Midbrain (tissue), 1 donor: ENCODE data around the gene N4BP2L2.
A peak's percentile ranks its signal among the peaks of the same experiment; 100 is the strongest.

ENCODE experiments used
- DNase-seq: peaks from one replicate; lab custom pipeline; 2025; lab: John Stamatoyannopoulos, UW

The N4BP2L2 gene

GRCh38 chr13:32530841-32531253, 7.7 kb downstream of the N4BP2L2 start:
- DNase-seq = peak; percentile 37

- DNase-seq = no peak
Observed at GRCh38 chr13:32528358-32528757, 10.2 kb downstream of the N4BP2L2 start.

- DNase-seq = no peak
Observed at GRCh38 chr13:32527151-32527550, 11.4 kb downstream of the N4BP2L2 start.

- DNase-seq = no peak
Observed at GRCh38 chr13:32525766-32526165, 12.8 kb downstream of the N4BP2L2 start.

DNA sequence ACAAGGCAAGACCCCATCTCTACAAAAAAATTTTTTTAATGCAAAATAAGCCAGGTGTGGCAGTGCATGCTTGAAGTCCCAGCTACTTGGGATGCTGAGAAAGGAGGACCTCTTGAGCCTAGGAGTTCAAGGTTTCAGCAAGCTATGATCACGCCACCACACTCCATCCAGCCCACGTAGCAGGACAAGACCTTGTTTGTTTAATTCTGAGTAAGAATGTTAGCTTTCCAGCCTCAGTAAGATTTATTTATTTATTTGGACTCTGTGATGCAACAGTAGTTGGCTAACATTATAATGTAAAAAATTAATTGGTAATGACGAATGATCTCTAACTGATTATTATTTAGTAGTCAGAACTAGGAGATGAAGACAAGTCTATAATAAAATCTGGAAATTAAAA, 23.3 kb downstream of the N4BP2L2 start:
- DNase-seq = no peak

- no peak for DNase-seq
Observed at GRCh38 chr13:32511482-32511881, 27.1 kb downstream of the N4BP2L2 start.

GRCh38 chr13:32504876-32505275, 33.7 kb downstream of the N4BP2L2 start:
- no peak for DNase-seq

DNA sequence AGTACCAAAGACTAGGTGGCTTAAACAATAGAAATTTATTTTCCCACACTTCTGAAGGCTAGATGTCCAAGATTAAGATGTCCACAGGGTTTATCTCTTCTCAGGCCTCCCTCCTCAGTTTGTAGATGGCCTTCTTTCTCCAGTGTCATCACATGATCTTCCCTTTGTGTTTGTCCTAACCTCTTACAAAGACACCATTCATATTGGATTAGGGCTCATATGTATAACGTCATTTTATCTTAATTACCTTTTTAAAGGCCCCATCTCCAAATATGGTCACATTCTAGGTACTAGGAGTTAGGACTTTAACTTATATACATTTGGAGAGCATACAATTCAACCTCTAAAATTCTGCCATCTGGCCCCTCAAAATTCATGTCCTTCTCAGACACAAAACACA, 34.3 kb downstream of the N4BP2L2 start:
- DNase-seq = no peak

DNA sequence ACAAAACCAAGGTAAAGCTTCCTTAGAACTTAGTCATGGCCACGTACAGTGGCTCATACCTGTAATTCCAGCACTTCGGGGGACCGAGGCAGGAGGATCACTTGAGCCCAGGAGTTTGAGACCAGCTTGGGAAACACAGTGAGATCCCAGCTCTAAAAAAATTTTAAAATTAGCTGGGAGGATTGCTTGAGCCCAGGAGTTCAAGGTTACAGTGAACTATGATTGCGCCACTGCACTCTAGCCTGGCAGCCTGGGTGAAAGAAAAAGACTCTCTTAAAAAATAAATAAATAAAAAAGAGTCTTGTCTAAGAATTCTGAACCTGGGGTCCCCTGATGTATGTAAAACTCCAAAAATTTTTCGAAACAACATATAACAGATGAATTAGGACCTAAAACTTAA, 34.9 kb downstream of the N4BP2L2 start:
- no peak for DNase-seq

DNA sequence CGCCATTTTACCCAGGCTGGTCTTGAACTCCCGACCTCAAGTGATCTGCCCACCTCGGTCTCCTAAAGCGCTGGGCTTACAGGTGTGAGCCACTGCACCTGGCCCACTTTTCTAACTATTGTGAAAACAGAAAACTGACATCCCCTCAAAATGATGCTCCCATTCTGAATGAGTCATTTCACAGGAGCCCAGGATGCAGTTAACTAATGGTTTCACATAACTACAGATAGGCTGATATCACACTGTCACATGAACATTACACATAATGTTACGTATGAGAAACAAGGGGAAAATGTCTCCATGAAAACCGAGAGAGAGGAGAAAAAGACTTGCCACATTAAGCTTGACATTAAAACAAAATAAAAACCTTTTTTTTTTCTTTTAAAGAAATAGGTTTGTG, 37.5 kb downstream of the N4BP2L2 start:
- no peak for DNase-seq

GRCh38 chr13:32499538-32500210, 38.9 kb downstream of the N4BP2L2 start:
- no peak for DNase-seq

GRCh38 chr13:32497589-32497988, 41.0 kb downstream of the N4BP2L2 start:
- DNase-seq = no peak

DNA sequence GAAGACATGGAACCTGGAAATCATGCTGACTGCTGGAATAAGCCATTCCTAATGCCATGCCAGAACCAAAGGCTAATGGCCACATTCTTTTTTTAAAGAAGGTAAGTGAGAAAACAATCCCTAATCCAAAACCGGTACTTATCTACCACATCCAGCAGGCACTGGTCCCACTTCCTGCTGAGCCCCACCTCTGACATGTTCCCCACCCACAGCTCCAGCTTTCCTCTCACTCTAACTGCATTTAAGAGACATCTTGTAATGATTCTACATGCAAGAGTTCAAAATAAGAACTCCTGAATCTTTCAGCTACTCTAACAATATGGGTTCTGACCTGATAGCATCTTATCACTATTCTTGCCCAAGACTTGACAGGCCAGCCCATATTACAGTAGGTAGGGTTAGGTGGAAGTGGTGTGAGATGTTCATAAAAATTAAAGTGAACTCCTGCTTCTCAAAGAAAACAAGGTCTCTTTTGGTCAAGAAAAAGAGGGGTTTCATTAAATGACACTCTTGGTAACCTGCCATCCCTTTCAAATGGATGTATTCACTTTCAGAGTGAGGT, 41.9 kb downstream of the N4BP2L2 start:
- DNase-seq = no peak

DNA sequence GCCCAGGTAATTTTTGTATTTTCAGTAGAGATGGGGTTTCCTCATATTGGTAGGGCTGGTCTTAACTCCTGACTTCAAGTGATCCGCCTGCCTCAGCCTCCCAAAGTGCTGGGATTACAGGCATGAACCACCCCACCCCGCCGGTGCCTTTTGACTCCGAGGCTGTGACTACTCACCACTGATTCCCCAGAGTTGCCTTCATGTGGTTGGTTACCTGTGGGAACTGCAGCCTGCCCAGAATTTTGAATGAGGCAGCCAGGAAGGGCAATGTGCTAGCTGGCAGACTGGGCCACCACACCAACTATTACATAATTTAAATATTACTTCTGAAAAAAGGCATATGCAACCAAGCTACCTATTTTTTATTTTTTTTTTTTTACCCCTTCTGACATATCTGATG, 42.8 kb downstream of the N4BP2L2 start:
- DNase-seq = no peak

DNA sequence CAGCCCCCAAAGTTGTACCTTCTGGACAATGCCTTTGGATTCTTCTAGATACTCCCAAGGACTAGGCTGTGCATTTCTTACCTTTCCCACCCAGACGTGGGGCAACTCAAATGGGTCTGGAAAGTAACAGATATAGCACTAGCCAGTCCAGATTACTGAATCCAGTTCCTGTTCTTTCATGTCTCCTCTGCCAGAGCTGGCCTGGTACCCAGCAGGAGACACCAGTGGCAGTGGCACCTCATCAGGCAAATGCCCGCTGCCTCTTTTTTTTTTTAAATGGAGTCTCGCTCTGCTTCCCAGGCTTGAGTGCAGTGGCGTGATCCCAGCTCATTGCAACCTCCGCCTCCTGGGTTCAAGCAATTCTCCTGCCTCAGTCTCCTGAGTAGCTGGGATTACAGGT, 43.2 kb downstream of the N4BP2L2 start:
- DNase-seq = no peak

GRCh38 chr13:32491028-32491427, 47.6 kb downstream of the N4BP2L2 start:
- no peak for DNase-seq

DNA sequence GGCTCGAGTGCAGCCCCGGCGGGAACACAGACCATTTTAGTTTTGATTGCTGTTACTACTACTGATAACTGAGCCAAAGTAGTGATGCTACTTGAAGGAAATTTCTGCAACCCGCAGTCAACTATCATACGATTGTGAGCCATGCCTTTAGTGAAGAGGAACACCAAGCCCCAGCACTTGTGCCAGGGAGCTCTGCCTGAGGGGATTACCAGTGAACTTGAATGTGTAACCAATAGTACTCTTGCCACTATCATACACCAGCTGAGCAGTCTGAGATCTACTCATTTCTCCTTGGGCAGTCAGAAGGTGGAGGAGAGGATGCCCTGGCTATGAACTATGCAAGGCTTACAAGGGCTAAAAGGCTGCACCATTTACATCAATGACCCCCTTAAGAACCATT, 61.7 kb downstream of the N4BP2L2 start:
- DNase-seq = no peak

- DNase-seq = no peak
Observed at GRCh38 chr13:32476021-32476731, 62.4 kb downstream of the N4BP2L2 start.

DNA sequence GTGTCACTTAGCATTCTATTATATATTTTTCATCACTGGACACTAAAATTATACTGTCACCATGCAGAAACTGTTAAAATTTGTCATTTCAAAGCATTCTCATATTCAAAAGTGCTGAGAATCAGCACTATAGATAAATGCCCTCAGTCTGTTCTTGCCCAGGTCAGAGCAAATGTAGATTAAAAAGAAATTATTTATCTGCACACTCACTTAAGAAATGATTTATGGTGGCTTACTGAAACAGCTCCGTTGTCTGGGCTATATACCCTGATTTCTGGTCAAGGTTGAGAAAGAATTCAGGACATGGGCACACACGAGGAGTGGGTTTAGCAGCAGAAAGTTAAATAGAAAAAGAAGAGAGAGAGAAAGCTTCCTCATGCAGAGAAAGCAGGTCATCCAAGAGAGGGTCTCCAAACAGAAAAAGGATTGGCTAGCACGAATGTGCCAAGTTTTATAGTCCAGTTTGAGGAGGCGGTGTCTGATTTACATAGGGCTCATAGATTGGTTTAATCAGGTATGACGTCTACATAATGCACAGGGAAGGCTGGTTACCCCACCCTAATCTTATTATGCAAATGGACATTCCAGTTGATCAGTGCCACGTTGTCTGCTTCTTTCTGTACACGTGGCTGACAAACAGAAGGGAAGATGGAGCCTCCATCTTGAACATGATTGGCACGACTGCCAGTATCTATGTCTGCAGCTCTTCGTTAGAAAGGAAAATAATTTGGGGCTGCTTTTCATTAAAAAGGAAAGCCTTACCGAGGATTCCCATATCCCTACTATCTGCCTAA, 63.4 kb downstream of the N4BP2L2 start:
- no peak for DNase-seq

DNA sequence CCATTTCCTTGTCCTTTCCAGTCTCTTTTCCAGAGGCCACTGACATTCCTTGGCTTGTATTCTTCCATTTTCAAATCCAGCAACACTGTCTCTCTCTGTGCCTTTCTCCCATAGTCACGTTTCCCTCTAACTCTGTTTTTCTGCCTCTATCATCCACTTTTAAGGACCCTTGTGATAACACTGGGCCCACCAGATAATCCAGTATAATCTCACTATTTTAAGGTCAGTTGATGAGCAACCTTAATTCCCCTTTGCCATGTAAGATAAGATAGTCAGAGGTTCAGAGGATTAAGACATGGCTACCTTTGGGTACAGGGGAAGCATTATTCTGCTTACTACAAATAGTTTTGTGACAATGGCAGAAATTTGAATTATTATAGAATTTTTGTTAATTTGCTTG, 64.9 kb downstream of the N4BP2L2 start:
- no peak for DNase-seq

DNA sequence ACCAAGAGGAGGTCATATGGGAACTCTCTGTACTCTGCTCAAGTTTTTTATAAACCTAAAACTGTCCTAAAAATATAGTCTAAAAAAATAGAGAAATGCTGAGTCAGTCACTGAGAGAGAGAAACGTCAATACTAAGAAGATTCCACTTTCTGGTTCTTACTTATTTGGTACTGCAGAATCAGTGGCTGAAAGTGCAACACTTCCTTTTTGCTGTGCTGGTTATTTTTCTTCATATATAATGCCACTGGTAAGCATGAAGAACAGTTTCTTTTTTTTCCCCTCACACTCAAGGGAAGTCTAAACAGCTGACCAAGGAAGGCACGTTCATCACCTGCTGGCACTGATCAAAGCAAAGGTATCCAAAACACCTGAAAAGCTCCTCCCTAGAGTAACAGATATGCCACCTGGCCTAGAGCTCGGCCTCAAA, 66.4 kb downstream of the N4BP2L2 start:
- no peak for DNase-seq

DNA sequence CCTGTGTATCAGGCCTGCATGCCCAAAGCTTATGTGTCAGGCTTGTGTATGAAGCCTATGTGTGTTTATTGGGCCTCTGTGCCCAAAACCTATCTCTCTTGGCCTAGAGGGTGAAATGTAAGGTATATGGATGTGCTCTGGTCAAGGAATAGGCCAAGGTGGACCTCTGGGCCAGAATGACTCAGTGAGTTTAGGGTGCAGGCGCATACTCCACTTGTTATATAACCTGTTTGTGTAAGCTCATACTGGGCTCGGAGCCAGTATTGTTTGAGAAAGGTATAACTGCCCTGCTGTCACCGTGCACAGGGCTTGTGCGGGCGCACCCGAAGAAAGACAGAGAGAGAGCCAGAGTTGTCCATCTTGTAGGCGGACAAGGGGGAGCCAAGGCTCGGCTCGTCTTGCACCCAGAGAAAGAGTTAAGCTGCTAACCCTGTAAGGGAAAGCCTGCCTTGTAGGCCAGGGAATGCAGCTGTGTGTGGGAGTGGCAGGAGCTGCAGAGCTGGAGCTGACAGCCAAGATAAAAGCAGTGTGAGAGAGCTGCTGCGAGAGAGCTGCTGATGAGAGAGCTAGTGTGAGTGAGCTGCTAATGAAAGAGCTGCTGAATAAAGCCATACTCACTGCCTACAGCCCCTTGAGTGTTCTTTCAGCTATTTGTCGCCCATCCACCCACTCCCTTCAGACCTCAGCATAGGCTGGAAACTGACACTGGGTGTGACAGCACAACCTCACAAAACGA, 67.2 kb downstream of the N4BP2L2 start:
- DNase-seq = peak; percentile 26
